ENCODE results near the gene BTNL3.

DNA sequence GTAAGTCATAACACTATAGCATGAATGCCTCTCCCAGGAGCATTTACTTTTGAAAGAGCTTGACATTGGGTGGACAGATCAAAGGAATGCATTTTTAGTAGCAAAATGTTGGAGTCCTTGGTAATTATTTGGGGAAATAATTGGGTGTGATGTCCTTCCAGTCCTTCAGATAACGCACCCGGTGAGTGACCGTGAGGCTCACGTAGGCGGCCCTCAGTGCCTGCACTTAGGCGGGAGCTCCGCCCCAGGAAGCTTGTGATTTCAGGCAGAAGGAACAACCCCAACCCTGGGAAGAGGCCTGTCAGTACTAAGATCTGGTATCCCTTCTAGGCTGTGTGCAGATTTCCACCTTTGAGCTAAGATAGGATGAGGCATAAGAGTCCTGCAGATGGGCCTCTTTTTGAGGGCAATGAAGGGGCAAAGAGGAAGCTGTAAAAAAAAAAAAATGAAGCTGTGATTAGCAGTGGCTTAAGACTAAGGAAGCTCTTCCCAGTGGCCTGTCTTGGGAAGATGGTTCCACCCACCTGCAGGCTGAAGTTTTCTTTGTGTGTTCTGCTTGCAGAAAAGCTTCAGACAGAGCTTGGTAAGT lies 66.3 kb downstream of the BTNL3 start:
- TF ChIP-seq, protein P1, sequence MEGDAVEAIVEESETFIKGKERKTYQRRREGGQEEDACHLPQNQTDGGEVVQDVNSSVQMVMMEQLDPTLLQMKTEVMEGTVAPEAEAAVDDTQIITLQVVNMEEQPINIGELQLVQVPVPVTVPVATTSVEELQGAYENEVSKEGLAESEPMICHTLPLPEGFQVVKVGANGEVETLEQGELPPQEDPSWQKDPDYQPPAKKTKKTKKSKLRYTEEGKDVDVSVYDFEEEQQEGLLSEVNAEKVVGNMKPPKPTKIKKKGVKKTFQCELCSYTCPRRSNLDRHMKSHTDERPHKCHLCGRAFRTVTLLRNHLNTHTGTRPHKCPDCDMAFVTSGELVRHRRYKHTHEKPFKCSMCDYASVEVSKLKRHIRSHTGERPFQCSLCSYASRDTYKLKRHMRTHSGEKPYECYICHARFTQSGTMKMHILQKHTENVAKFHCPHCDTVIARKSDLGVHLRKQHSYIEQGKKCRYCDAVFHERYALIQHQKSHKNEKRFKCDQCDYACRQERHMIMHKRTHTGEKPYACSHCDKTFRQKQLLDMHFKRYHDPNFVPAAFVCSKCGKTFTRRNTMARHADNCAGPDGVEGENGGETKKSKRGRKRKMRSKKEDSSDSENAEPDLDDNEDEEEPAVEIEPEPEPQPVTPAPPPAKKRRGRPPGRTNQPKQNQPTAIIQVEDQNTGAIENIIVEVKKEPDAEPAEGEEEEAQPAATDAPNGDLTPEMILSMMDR (IDR thresholded peaks at IDR 0.05; ENCODE audit: poor library complexity) = no peak
- no peak for TF ChIP-seq EZH2 (IDR thresholded peaks at IDR 0.05; ENCODE audit: borderline replicate concordance)
